ENCODE results near the gene ARRB1. TPM values are rescaled to one million over a fixed set of nuclear protein-coding genes. Genes with fewer than 3 reads are reported as not detected.

ARRB1 gene
- total and polyA plus RNA-seq, 2 of the 13 experiments (the other 11 are each of a cell fraction or from before 2014, with no cell fraction given) = 22.5 to 35.7 TPM

GRCh38 chr11:75233754-75234172 is 117.7 kb downstream of the ARRB1 start (continued):
- TF ChIP-seq ATF6 (CRISPR knock-in tag; conservative IDR thresholded peaks at IDR 0.05) (0 out of 2 replicates have a peak, but pooled peaks have one; percentile 63), AFF4 (CRISPR knock-in tag; IDR thresholded peaks at IDR 0.05) (no peak), ZNF124 (CRISPR knock-in tag; IDR thresholded peaks at IDR 0.05) (peak; percentile 65; the same call in 1 of the 2 replicates), ZBTB42 (CRISPR knock-in tag; IDR thresholded peaks at IDR 0.05) (no peak), JUND (CRISPR knock-in tag; IDR thresholded peaks at IDR 0.05) (no peak), ZNF121 (CRISPR knock-in tag; IDR thresholded peaks at IDR 0.05) (no peak), SATB2 (CRISPR knock-in tag; IDR thresholded peaks at IDR 0.05) (0 out of 2 replicates have a peak, but pooled peaks have one; percentile 52), ZMAT3 (CRISPR knock-in tag; conservative IDR thresholded peaks at IDR 0.05) (peak; percentile 73; the same call in 1 of the 2 replicates), ZNF180 (CRISPR knock-in tag; IDR thresholded peaks at IDR 0.05; ENCODE audit: borderline replicate concordance, low read depth) (no peak), ZNF710 (CRISPR knock-in tag; IDR thresholded peaks at IDR 0.05; ENCODE audit: borderline replicate concordance) (no peak), HCFC1 (IDR thresholded peaks at IDR 0.05; ENCODE audit: low read depth, low read length) (no peak), TCF7 (IDR thresholded peaks at IDR 0.05; ENCODE audit: low read depth) (no peak), SNAPC2 (CRISPR knock-in tag; IDR thresholded peaks at IDR 0.05) (0 out of 2 replicates have a peak, but pooled peaks have one; percentile 48), ELF1 (CRISPR knock-in tag; IDR thresholded peaks at IDR 0.05) (no peak), ZFYVE20 (CRISPR knock-in tag; IDR thresholded peaks at IDR 0.05; ENCODE audit: borderline replicate concordance, low read depth) (no peak), ZBTB49 (CRISPR knock-in tag; IDR thresholded peaks at IDR 0.05; ENCODE audit: borderline replicate concordance) (peak; percentile 86; the same call in 1 of the 2 replicates), HHEX (CRISPR knock-in tag; IDR thresholded peaks at IDR 0.05) (no peak), ZNF317 (CRISPR knock-in tag; IDR thresholded peaks at IDR 0.05) (no peak), TSC22D2 (CRISPR knock-in tag; IDR thresholded peaks at IDR 0.05; ENCODE audit: borderline replicate concordance) (peak; percentile 95)
